ENCODE results near the gene CSTF3.
"Not testable (repeated sequence)": the region's sequence is repeated elsewhere in the genome, so short reads cannot be mapped to it uniquely, and the experiment has no call there.

Gene CSTF3

DNA sequence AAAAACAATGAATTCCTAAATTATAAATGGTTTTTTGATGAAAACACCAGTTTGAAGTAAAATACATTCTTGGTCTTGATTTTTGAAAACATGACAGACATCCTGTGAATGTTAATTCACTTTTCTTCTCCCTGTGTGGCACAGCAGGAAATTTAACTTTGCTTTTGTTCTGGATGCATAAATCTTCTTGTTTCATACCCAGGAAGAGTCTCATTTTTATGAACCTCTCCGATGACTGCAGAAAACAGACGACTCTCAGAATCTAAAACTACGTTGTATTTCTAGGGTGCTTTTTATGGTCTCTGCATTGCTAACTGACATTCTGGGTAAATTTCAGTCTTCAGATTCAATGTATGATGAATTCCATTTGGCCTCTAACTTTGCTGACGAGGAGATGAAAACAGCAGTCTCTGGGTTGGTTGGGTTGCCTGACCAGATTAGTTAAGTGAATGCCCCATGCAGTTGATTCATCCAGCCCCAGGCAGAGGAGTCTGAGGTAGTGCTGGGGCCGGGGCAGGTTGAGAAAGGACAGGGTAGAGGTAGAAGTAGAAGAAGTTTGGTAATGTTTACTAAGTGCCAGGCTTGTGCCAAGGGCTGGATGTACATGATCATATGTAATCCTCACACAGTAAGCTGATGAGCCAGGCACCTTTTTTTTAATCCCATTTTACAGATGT, 101.8 kb downstream of the CSTF3 start:
- no peak overlapping the region for H3K4me3 ChIP-seq (ENCODE audit: low read depth, low read length)
- DNase-seq (ENCODE audit: low read depth), result no peak
- TF ChIP-seq CTCF (conservative IDR thresholded peaks at IDR 0.05; ENCODE audit: low read depth, low read length), result no peak

DNA sequence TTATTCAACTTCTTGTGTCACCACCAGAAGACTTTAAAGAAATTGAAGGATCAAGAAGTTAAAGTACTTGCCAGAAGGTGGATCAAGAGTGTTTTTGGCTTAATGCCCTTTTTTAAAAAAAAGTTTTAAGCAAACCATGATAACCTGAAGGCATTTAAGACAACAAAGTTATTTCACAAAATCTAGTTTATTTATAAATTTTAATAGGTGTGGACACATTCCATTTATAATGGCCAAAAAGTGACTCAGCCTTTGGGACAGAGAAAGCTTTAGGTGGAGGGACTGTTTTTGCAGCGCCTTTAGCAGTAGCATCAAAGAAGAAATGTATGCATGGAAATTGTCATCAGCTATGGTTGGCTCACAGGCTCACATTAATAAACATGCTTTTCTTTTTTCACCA, 104.0 kb downstream of the CSTF3 start:
- H3K4me3 ChIP-seq (ENCODE audit: low read depth, low read length), result no peak overlapping the region
- no peak for DNase-seq (ENCODE audit: low read depth)
- no peak for TF ChIP-seq CTCF (conservative IDR thresholded peaks at IDR 0.05; ENCODE audit: low read depth, low read length)

DNA sequence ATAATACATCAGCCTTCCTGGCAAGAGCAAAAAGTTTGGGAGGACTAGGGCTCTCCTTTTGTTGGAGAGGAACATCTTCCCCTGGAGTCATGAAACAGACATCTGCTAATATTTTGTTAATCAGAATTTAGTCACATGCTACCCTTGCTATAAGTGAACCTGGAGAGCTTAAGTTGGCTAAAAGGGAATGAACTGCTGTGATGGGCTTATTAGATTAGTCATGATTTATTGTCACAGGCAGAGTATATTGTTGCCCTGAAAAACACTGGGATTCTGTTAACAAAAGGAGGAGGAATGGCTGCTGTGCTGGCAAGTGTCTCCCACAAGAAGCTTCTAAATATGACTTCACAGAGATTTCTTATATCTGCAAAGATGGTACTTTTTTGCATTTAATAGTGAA, 105.9 kb downstream of the CSTF3 start:
- no peak for DNase-seq (ENCODE audit: low read depth)

GRCh38 chr11:33052231-33052630, 109.0 kb downstream of the CSTF3 start:
- DNase-seq (ENCODE audit: low read depth), result no peak
- TF ChIP-seq CTCF (conservative IDR thresholded peaks at IDR 0.05; ENCODE audit: low read depth, low read length), result no peak
- H3K4me3 ChIP-seq (ENCODE audit: low read depth, low read length), result no peak overlapping the region

More for the DNA sequence above, 105.9 kb downstream of the CSTF3 start:
- no peak for TF ChIP-seq CTCF (conservative IDR thresholded peaks at IDR 0.05; ENCODE audit: low read depth, low read length)
- H3K4me3 ChIP-seq (ENCODE audit: low read depth, low read length), result no peak overlapping the region

- not testable (repeated sequence) for H3K4me3 ChIP-seq (ENCODE audit: low read depth, low read length); DNase-seq (ENCODE audit: low read depth)
Measured at GRCh38 chr11:33049565-33050408, 111.5 kb downstream of the CSTF3 start.

DNA sequence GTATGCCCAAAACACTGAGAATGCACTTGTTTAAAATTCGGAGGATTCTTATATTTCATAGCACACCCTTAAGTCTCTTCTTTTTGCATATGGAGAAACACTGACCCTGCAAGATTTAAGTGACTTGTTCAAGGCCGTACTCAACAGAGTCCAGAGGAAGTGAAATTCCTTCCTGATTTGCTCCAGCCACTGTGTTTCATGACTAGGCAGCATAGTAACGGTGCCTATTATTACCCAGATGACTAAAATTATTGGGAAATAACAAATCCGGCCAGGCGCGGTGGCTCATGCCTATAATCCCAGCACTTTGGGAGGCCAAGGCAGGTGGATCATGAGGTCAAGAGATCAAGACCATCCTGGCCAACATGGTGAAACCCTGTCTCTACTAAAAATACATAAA, 112.6 kb downstream of the CSTF3 start:
- H3K4me3 ChIP-seq (ENCODE audit: low read depth, low read length); DNase-seq (ENCODE audit: low read depth): not testable (repeated sequence)

DNA sequence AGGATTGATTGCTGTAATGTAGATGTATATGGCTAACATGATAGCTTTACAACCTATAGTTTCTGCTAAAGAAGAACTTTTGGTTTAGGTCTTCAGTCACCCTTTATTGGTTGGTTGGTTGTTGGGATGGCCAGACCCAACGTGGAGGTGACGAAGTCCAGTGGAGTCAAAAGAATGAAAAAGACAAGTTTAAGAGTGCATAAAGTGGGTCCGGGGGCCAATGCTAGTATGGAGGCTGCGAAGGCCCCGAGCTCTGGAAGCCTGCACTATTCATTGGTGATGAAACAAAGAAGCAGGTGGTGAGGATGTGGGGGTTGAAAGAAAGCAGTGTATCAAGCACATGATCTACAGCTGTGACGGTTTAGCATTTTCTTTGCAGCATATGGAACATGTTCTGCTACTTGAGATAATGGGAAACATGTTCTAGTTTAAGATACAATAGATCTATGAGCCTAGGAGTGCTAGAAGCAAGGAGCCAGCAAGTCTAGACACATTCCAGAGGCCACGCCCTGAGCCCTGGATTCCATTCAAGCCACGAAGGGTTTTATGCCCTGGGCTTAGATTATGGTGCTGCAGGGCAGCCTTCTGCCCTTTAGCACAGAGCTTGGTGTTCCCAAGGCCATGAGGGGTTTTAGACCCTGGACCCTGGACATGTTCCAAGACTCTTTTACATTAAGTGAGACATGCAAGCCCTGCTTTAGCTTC, 115.6 kb downstream of the CSTF3 start:
- TF ChIP-seq CTCF (conservative IDR thresholded peaks at IDR 0.05; ENCODE audit: low read depth, low read length), result no peak
- no peak overlapping the region for H3K4me3 ChIP-seq (ENCODE audit: low read depth, low read length)
- no peak for DNase-seq (ENCODE audit: low read depth)
